ENCODE measurements around the gene SLC25A21.
"Not testable (repeated sequence)": the region's sequence is repeated elsewhere in the genome, so short reads cannot be mapped to it uniquely, and the experiment has no call there.

Gene SLC25A21

DNA sequence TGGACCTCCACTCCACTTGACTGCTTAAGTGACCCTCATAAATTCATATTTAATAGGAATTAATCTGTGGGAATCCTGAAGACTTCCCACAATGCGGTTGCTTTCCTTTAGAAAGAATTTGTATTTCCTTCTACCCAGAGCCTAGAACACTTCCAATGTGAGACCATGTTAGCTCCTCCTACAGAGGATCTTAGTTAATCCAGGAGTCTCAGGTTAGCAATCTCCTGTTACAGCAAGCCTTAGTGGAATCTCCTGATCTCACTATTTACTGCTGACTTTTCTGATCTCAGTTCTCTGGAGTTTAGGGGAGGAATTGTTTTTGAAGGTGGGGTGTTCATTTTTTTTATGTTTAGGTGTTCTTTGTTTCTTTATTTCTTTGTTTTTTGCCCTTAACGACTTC lies 186.0 kb downstream of the SLC25A21 start:
- no peak for DNase-seq (ENCODE audit: low spot score)

- peak; percentile 15 for DNase-seq (ENCODE audit: low spot score)
These were observed 190.4 kb downstream of the SLC25A21 start for GRCh38 chr14:36981832-36982529.

GRCh38 chr14:36980413-36980812 lies 192.0 kb downstream of the SLC25A21 start:
- not testable (repeated sequence) for DNase-seq (ENCODE audit: low spot score)

DNA sequence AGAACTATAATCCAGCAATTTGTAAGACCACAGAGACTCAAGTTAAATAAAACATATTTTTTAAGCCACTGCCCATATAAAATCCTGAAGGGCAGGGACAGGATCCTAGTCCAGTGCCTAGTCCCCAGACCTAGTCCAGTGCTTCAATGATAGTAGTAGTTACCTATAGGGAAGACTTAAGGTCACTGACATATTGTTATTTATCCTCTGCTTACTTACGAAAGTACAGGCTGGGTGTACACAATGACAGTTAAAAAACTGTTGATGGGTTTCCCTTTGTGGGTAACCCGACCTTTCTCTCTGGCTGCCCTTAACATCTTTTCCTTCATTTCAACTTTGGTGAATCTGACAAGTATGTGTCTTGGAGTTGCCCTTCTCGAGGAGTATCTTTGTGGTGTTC lies 192.5 kb downstream of the SLC25A21 start:
- no peak for DNase-seq (ENCODE audit: low spot score)

DNA sequence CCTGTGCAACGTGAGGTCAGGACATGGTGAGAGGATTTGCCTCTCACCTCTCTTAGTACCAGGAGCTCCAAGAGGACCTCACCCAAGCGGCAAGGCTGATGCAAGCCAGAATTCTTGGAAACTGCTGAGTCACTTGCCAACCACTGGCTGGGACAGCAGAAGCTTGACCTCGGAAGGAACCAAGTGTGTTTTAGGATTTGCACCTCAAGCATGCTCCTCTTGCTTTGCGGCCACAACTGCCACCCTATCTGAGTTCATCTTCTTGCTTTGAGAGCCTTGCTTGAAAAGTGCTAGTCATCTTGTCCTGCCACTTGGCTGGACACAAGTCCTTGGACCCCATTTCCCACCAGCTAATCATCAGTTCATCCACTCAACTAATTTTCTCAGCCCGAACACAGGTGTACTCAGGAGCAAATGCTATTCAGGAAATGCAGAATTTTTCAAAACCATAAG lies 195.8 kb downstream of the SLC25A21 start:
- peak; percentile 5 for DNase-seq (ENCODE audit: low spot score)

GRCh38 chr14:36975834-36976233 lies 196.6 kb downstream of the SLC25A21 start:
- no peak for DNase-seq (ENCODE audit: low spot score)

DNA sequence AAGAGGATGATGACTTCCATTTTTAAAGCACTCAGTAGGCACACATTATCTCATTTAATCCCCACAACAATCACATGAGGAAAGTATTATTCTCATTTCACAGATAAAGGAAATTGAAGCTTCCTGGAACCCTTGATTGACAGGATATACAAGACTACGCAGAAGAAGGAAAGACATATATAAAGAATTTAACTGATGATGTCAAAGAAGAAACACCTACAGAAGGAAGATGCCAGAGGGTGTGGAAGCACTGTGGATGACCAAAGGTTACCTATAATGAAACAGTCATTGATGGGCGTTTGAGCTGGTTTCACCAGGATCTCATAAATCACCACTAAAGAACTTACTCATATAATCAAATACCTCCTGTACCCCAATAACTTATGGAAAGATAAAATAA lies 197.4 kb downstream of the SLC25A21 start:
- DNase-seq (ENCODE audit: low spot score) = no peak

- DNase-seq (ENCODE audit: low spot score) = no peak
These were observed 198.5 kb downstream of the SLC25A21 start for GRCh38 chr14:36973806-36974442.

DNA sequence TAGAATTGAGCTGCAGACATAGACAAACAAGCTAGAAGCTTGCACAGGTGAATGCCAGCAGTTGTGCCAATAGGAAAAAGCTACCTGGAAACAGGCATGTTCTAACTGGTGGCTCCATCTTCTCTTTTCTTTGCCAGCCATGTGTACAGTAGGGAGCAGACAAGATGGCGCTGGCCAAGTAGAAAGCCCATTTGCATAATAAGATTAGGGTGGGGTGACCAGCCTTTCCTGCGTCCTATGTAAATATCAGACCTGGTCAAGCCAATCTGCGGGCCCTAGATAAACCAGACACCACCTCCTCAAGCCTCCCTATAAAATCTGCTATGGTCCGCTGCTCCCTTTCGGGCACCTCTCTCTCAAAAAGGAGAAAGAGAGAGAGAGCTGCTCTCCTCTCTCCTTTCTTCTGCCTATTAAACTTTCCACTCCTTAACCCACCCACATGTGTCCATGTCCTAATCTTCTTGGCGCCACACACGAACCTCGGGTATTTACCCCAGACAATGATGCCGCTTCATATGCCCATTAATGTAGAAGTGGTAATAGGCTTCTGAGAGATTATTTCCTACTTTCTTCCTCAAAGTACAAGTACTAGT lies 201.0 kb downstream of the SLC25A21 start:
- DNase-seq (ENCODE audit: low spot score) = no peak

GRCh38 chr14:36967892-36968555 lies 204.4 kb downstream of the SLC25A21 start:
- DNase-seq (ENCODE audit: low spot score) = no peak

DNA sequence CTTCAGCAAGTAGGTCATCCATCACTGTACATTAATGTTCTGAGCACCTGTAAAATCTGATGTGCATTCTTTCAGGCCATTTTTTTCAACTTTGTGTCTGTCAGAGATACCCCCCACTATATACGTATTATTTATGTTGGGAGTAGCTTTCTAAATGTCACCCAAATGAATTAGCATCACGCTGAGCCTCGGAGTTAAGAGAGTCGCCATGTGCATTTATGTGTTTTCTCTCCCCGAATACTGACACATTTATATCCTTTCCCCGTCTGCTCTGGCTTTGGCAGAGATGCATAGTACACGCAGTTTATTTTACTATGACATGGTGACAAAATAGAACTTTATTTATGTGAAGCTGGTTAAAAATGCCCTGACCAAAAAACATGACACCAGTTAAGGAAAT lies 216.4 kb downstream of the SLC25A21 start:
- no peak for DNase-seq (ENCODE audit: low spot score)

- no peak for DNase-seq (ENCODE audit: low spot score)
These were observed 217.0 kb downstream of the SLC25A21 start for GRCh38 chr14:36955376-36955775.

GRCh38 chr14:36952689-36953088 lies 219.7 kb downstream of the SLC25A21 start:
- no peak for DNase-seq (ENCODE audit: low spot score)

- no peak for DNase-seq (ENCODE audit: low spot score)
These were observed 221.0 kb downstream of the SLC25A21 start for GRCh38 chr14:36951380-36951911.

DNA sequence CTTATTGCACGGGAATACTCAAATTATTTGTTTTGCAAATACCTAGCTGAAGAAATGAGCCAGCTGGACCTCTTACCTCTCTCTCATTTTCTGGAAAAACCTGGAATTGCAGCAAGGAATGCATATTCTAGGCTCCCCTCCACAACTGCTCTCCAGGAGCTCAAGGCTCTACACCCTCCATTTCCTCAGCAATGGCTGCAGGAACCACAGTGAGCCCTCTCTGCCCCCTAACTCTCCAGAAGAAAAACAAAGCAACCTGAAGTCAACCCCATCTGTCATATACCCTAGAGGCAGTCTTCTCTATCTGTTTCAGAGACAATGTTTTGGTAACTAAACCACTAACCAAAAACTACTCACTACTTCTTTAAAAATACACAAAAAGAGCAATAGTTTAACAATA lies 221.6 kb downstream of the SLC25A21 start:
- DNase-seq (ENCODE audit: low spot score) = no peak

DNA sequence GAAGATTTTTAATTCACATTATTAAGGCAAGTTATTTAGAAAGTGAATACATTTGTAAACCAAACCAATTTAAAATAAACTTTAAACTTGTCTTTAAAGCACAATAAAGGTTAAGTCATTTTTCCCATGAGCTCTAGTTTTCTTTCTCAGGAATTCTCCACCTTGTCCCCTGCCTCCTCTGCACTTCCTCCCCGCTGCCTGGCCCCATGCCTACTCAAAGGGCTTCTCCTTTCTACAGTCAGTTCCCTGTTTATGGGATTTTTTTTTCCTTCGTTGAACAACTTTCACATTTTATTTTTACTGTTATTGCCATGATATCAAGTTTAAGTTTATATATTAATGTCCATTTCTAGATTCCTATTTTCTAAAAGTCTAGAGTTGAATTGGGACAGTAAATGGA lies 223.0 kb downstream of the SLC25A21 start:
- no peak for DNase-seq (ENCODE audit: low spot score)

DNA sequence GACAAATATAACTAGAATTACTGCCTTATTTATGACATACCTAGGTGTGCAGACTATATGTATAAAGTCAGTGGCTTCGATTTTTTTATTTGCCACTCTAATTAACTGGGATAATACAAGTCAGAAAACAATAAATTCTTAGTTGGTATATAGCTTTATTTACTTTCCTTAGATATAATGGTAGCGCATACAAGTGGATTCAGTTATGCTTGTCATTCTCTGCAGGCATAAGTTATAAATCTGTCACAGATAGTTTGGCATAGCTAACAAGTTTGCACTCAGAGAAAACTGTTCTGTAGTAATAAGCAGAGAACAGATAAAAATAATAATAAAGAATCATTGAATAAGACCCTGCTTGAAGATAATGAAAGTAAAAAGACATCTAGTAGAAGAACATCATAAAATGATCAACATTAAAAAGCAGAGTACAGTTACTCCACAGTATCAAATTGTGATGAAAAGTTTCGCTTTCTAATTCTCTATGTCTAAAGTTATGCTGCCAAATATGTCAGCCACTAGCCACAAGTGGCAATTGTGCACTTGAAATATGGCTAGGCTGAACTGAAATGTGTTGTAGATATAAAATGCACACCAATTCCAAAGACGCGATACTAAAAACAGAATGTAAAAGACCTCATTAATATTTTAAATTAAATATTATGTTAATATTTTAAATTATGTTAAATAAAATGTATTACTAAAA lies 224.1 kb downstream of the SLC25A21 start:
- DNase-seq (ENCODE audit: low spot score) = no peak

DNA sequence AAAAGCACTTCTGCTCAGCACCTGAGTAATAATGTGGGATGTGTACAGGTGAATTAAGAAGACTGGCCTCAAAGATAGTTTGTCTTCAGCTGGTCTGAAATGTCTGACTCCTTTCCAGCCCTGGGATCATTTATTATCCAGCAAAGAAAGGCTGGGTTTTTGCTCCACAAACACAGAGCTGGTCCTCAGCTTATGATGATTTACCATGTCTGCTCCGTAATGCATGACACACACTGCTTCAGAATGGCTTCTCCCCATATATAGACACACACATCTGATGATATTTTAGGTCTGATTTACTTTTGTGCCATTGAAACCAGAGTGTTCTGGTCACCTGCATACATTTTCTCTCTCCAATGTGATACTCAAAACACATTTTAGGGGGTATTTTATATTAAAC lies 225.0 kb downstream of the SLC25A21 start:
- DNase-seq (ENCODE audit: low spot score) = no peak

DNA sequence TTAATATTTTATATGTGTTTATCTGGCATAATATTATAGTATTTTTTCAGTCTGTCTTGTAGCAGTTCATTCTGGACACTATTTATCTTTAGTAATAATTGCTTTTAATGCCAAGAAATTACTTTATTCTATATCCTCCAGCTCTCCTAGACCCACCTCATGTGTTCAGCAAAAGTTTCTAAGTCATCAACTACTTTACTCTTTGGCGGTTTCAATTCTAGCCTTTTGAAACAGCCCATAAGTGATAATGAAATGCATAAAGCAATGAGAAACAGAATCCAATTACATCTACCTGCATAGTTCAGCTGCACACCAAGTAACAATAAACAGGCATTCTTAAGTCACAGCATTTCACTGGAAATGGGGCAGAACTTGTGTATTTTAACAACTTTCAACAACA lies 225.5 kb downstream of the SLC25A21 start:
- no peak for DNase-seq (ENCODE audit: low spot score)

GRCh38 chr14:36944307-36945010 lies 227.9 kb downstream of the SLC25A21 start:
- DNase-seq (ENCODE audit: low spot score) = no peak

DNA sequence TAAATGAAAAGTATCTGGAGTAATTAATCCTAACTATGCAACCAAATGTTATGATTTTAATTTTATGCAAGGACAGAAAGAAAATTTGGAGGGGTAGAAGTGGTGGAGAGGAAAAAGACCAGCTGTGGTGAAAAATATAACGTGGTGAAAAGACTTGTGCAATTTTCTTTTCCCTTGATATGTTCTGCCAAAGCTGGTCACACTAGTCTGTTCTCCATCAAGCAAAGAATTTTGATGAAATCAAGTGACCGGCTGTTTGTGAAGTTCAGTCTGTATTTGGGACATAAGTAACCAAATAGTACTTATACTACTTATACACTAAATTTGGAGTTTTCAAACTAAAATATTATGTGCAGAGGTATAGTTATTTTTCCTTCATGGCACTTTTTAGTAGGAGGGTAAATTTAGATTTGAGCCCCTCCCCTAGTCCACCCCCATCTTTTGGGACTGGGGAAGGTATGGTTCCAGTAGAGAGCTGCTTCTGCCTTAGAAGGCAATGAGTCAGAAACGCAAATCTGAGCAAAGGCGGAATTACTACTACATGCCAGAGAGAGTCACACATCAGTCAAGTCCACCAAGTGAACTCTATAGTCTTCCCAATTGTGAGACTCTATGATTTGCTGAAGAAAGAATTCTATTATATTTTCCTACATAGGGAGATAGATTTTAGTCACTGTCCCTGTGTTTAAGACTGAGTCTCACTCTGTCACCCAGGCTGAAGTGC lies 229.7 kb downstream of the SLC25A21 start:
- DNase-seq (ENCODE audit: low spot score) = peak; percentile 4
